ENCODE data around the gene FAM185A.
"Not testable (repeated sequence)": the region's sequence is repeated elsewhere in the genome, so short reads cannot be mapped to it uniquely, and the experiment has no call there.

GRCh38 chr7:102726170-102726569, 22.6 kb upstream of the FAM185A start:
- not testable (repeated sequence) for TF ChIP-seq POLR2A, CTCF (IDR thresholded peaks at IDR 0.05)
